Activated CD8-positive, alpha-beta memory T cell treated with anti-CD3 and anti-CD28 coated beads for 36 hours (primary cell): Measurements from ENCODE around the gene DYRK3. TPM values are rescaled to one million over a fixed set of nuclear protein-coding genes. Genes with fewer than 3 reads are reported as not detected.

Experiments
- CTCF ChIA-PET: fragments of 350-600 bp; sonication (Branson Sonifier 250); formaldehyde crosslinking; loops from one replicate; lab custom pipeline; 2021; ENCODE audit warnings: antibody characterized with exemption; lab: Charles Lee
- POLR2A ChIA-PET: fragments of 350-600 bp; sonication (Branson Sonifier 250); formaldehyde crosslinking; loops from one replicate; lab custom pipeline; 2021; ENCODE audit warnings: antibody characterized with exemption; lab: Charles Lee
- total RNA-seq, 2 experiments: library from RNA; stranded (reverse); gene quantifications; one replicate each; pipeline ENCODE4 v1.2.3, GENCODE V29; 2021

Gene DYRK3
- total RNA-seq, 2 experiments from 2014 or later, result 12.7 to 14.4 TPM

- ChIA-PET CTCF (interaction anchor here (4.2 kb wide), 1 partner anchor 11 kb away, joined by 13 read pairs; no protein-coding TSS in a partner anchor), POLR2A (no interaction called here)
These were observed 16.9 kb downstream of the DYRK3 start for GRCh38 chr1:206651958-206652890.

- CTCF ChIA-PET, result interaction anchor here (0.6 to 4.2 kb wide), 4 partner anchors 9 to 25 kb away, joined by 3 to 13 read pairs (median 6); partner anchors contain the start of gene DYRK3
- POLR2A ChIA-PET, result no interaction called here
These were observed 18.6 kb downstream of the DYRK3 start for GRCh38 chr1:206653715-206654459.

GRCh38 chr1:206654828-206655227 is 19.5 kb downstream of the DYRK3 start:
- ChIA-PET CTCF (interaction anchor here (0.7 to 4.2 kb wide), 3 partner anchors 8 to 175 kb away, joined by 4 to 13 read pairs (median 9); partner anchors contain the start of gene DYRK3), POLR2A (no interaction called here)

DNA sequence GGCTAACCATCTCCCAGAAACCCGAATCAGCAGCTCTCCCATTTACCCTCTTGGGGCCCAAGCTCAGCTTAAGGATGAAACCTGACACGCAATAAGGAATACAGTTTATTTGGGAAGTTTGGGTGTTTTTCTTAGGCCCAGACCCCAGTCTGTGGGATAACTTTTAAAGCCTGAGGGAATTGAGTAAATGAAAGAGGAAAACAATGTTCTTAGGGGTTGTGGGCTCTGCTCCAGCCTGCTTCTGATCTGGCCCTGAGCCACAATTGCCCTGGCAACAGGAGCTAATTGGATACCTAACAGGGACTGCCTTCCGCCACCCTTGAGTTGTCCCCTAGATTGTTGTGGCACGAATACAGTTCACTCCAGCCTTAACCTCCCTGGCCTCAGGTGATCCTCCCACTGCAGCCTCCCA is 20.1 kb downstream of the DYRK3 start:
- ChIA-PET CTCF (interaction anchor here (2.5 kb wide), 1 partner anchor 20 kb away, joined by 9 read pairs; the partner anchor contains the start of gene DYRK3), POLR2A (no interaction called here)

DNA sequence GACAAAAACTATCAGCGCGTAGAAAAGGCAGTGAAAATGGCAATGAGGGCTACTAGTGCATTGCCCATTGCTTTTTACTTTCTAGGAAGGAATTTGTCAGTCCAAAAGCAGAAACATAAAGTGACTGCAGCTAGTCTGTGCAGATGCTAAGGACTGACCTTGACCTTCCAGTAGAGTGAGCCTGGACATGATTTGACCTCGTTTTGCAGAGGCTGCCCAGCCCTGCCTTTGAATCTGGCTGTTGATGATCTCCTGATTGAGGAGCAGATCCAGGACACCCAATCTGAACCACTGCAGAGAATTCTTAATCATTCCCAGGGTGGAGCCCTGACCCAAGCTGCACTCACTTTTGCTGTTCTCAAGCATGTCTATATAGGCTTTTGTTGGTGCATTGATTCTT is 21.6 kb downstream of the DYRK3 start:
- CTCF ChIA-PET, result interaction anchor here (1.3 to 1.8 kb wide), 3 partner anchors 12 to 65 kb away, joined by 4 to 5 read pairs (median 4); no protein-coding TSS in a partner anchor

DNA sequence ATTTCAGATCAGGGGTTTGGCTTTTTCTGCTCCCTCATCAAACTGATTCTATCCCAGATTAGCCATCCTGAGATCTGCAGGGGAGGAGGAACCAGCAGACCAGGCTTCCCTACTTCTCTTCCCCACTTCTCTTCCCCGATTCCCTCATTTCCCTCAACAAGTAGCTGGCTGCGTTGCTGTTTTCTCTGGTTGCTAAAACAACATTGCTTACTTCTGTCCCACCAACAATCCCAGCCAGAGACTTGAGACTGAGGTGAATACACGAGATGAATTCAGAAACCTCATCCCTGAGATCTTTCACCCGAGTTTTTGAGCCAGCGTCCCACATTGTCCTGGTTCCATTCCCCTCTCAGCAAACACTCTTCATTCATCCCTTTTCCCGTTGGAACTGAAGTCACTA is 22.4 kb downstream of the DYRK3 start:
- CTCF ChIA-PET, result interaction anchor here (0.6 to 4.5 kb wide), 11 partner anchors 9 to 275 kb away, joined by 3 to 24 read pairs (median 4); partner anchors contain the start of gene DYRK3
- POLR2A ChIA-PET, result no interaction called here

More for the DNA sequence above, 21.6 kb downstream of the DYRK3 start:
- POLR2A ChIA-PET, result no interaction called here

DNA sequence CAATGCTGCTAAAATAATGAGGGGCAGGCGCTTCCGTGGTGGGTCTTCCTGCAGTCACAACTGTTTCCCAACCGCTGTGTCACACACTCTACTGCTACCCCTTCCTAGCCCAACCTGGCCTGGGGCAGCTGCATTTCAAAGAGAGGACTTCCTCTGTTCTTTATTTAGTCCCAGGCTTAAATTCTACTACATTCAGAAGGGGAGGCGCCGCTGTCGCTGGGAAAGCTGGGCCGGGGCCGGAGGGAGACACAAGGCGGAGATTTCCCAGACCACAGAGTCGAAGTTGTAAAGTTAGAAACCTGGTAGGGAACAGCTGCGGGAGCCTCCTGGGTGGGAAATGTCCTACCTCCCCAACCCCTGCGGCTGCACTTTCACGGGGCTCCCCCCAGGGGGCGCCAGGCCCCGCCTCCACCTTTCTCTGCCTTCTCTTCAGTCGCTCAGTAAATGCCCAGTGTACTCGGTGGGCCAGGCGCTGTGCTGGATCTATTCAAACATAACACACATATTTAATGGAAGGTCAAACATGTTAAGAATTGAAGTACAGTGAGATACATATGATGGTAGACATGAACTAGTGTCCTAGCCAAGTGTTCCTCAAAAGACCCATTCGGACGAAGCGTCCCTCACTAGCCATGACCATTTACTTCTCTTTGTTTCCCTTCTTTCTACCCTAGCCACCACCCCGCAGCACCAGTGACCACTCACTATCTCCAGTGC is 23.1 kb downstream of the DYRK3 start:
- POLR2A ChIA-PET, result no interaction called here
- CTCF ChIA-PET, result interaction anchor here (0.6 to 4.5 kb wide), 16 partner anchors 10 to 275 kb away, joined by 3 to 24 read pairs (median 4); partner anchors contain the start of gene DYRK3

DNA sequence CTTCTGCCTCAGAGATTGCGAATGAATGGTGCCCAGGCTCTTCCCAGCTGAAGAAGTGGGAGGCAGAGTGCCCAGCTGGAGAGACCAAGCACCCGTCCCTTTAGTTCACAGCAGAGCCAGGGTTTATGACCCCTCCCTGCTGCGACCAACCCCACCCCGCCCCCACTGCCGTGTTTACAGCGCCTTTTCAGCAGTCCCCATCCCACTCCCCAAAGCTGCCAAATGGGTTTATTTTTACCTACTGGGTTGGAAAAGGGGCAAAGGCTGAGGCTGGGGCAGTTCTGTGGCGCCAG is 23.6 kb downstream of the DYRK3 start:
- POLR2A ChIA-PET, result interaction anchor here (0.6 kb wide), 1 partner anchor 155 kb away, joined by 7 read pairs; no protein-coding TSS in a partner anchor
- CTCF ChIA-PET, result interaction anchor here (0.7 to 4.5 kb wide), 12 partner anchors 10 to 274 kb away, joined by 3 to 24 read pairs (median 4); partner anchors contain the start of gene DYRK3

DNA sequence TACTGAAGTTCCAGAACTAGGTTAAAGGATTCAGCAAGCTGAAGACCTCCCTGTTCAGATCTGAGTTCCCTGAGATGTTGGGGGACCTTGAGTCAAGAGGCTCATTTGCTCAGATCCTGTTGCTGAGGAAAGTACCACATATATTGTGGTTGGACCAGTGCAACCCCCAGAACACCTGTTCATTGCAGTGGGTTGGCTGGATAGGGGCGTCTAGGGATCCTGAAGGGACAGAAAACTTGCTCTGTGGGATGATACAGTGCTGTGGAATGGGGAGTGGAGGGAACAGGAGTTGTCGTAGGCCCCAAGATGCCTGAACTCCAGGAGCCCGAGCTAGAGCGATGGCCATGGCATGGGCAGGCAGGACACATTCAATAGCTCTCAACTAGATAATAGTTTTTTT is 24.8 kb downstream of the DYRK3 start:
- CTCF ChIA-PET, result interaction anchor here (0.7 to 5.2 kb wide), 9 partner anchors 8 to 253 kb away, joined by 3 to 46 read pairs (median 5); partner anchors contain the start of genes DYRK3 and EIF2D
- POLR2A ChIA-PET, result interaction anchor here (0.6 kb wide), 1 partner anchor 85 kb away, joined by 4 read pairs; no protein-coding TSS in a partner anchor

DNA sequence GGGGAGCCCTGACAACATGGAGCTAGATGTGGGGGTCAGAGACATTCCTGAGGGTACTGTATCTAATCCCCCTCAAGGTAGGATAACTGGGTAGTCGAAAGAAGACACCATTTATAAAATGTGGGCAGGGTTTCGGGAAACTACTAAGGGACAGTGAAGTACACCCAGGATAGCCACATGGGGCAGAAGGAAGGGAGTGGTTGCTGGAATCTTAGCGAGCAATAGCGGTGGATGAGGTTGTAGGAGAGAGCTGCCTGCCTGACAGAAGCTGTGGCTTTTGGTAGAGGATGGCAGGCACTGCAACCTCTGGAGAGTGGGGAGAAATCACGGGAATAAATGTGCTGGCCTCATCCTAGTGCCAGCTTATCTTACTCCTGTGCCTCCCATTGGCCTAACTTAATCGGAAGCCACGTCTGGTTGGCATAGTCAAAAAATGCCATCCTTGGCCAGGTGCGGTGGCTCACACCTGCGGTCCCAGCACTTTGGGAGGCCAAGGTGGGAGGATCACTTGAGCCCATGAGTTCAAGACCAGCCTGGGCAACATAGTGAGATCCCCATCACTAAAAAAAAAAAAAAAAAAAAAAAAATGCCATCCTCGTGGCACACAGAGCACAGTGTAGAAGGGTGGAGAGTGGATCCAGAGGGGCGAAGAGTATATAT is 26.0 kb downstream of the DYRK3 start:
- ChIA-PET POLR2A (interaction anchor here (0.6 kb wide), 1 partner anchor 86 kb away, joined by 4 read pairs; no protein-coding TSS in a partner anchor), CTCF (interaction anchor here (0.7 to 5.2 kb wide), 6 partner anchors 13 to 1157 kb away, joined by 3 to 46 read pairs (median 14); partner anchors contain the start of genes DYRK3 and EIF2D)

- ChIA-PET POLR2A (no interaction called here), CTCF (interaction anchor here (1.0 to 5.2 kb wide), 14 partner anchors 10 to 262 kb away, joined by 3 to 76 read pairs (median 10); partner anchors contain the start of genes DYRK3 and EIF2D)
These were observed 27.2 kb downstream of the DYRK3 start for GRCh38 chr1:206662396-206663092.

GRCh38 chr1:206663362-206663761 is 28.0 kb downstream of the DYRK3 start:
- ChIA-PET POLR2A (interaction anchor here (0.6 to 1.2 kb wide), 4 partner anchors 28 to 72 kb away, joined by 3 to 4 read pairs (median 4); partner anchors contain the start of gene DYRK3), CTCF (interaction anchor here (0.8 to 5.2 kb wide), 35 partner anchors 10 to 262 kb away, joined by 3 to 76 read pairs (median 5); partner anchors contain the start of genes DYRK3, EIF2D and RASSF5)

DNA sequence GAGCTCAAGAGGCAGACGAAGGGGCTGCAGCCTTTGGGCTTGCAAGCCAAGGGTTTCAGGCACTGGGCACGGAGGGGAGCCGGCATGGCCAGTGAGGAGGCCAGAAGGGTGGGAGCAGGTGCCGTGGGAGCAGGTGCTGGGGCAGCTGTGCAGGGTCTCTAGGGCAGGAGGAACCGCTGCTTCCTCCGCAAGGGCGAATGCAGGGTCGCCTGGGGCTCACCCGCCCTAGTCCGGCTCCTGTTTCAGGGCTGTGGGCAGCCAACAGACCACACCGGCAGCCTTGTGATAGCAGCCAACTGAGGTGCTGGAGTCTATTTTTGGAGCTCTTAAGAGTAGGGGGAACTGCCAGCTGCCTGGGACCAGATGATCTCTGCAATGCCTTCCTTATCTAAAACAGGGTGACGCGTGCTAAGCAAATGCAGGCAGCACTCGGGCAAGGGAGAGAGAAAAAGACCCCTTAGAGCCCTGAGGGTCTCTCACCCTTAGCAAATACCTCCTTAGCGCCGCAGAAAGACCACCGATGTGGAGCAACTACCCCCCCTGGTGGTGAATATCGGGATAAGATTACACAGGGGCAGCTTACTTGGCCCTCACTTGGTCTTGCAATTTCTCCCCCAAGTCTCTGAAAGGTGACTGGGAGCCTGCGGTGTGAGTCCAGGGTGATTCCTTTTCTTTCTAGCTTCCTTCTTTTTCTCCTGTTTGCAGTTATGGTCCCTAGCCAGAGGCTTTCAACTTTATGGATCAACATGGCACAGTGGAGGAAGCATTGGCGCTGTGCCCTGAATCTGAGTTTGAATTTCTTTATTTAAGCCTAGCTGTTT is 28.7 kb downstream of the DYRK3 start:
- CTCF ChIA-PET, result interaction anchor here (0.6 to 5.2 kb wide), 45 partner anchors 11 to 318 kb away, joined by 3 to 76 read pairs (median 4); partner anchors contain the start of genes DYRK3, EIF2D and RASSF5
- POLR2A ChIA-PET, result interaction anchor here (0.6 to 1.2 kb wide), 4 partner anchors 28 to 72 kb away, joined by 3 to 4 read pairs (median 4); partner anchors contain the start of gene DYRK3

GRCh38 chr1:206664740-206665139 is 29.4 kb downstream of the DYRK3 start:
- CTCF ChIA-PET, result interaction anchor here (0.6 to 5.2 kb wide), 34 partner anchors 10 to 317 kb away, joined by 3 to 76 read pairs (median 5); partner anchors contain the start of genes DYRK3, EIF2D and RASSF5
- POLR2A ChIA-PET, result no interaction called here

- POLR2A ChIA-PET, result no interaction called here
These were observed 30.8 kb downstream of the DYRK3 start for GRCh38 chr1:206666031-206666561.

More at GRCh38 chr1:206666031-206666561, 30.8 kb downstream of the DYRK3 start:
- CTCF ChIA-PET, result interaction anchor here (0.7 to 4.1 kb wide), 5 partner anchors 30 to 675 kb away, joined by 3 to 76 read pairs (median 5); partner anchors contain the start of gene DYRK3
